ENCODE measurements around the gene IRS2. TPM values are rescaled to one million over a fixed set of nuclear protein-coding genes. Genes with fewer than 3 reads are reported as not detected.

Gene IRS2
- polyA plus RNA-seq, 1 donor (not counting 4 experiments of a cell fraction or from before 2014, with no cell fraction given) = 2.3 TPM

- peak overlapping the region; percentile 37 for H2AFZ ChIP-seq (ENCODE audit: control insufficient read depth, low read length)
- peaks cover 81% of the 10 kb centered on the region for H3K79me2 ChIP-seq (ENCODE audit: control insufficient read depth, insufficient read depth, low read length)
- no peaks in the 10 kb centered on the region for H3K9me3 ChIP-seq (ENCODE audit: control insufficient read depth, low read depth, low read length)
- H3K36me3 ChIP-seq (ENCODE audit: control insufficient read depth in 2 of 2, extremely low read depth in 1 of 2, insufficient read depth in 2 of 2, low read length in 2 of 2) = peaks cover 0 to 4% of the 10 kb centered on the region in 2 experiments
- no peak for DNase-seq (ENCODE audit: low read depth, low spot score)
- TF ChIP-seq CTCF (optimal IDR thresholded peaks at IDR 0.05 in 1 of 3, IDR thresholded peaks at IDR 0.05 in 1 of 3, conservative IDR thresholded peaks at IDR 0.05 in 1 of 3; ENCODE audit: extremely low read depth in 1 of 3, insufficient read depth in 2 of 3, low read length in 3 of 3) (no peak), EZH2 (IDR thresholded peaks at IDR 0.05; ENCODE audit: low read length) (no peak)
- H3K4me3 ChIP-seq (ENCODE audit: control insufficient read depth in 2 of 3, extremely low read depth in 1 of 3, insufficient read depth in 2 of 3, low read depth in 1 of 3, low read length in 3 of 3) = peak overlapping the region; percentile 35 to 86 (median 82)
- H3K9ac ChIP-seq (ENCODE audit: control insufficient read depth, extremely low read depth, insufficient read depth, low read length) = peak overlapping the region; percentile 80
- peak overlapping the region; percentile 36 for H3K27ac ChIP-seq (ENCODE audit: control insufficient read depth, insufficient read depth, low read length)
- peaks cover 3% of the 10 kb centered on the region for H4K20me1 ChIP-seq (ENCODE audit: control insufficient read depth, extremely low read depth, insufficient read depth, low read length)
- H3K4me1 ChIP-seq (ENCODE audit: control insufficient read depth, extremely low read depth, insufficient read depth, low read length) = peaks cover 44% of the 10 kb centered on the region
- H3K27me3 ChIP-seq (ENCODE audit: control insufficient read depth, extremely low read depth, insufficient read depth, low read length) = no peaks in the 10 kb centered on the region
- H3K9me1 ChIP-seq (ENCODE audit: control insufficient read depth, extremely low read depth, insufficient read depth, low read length) = peaks cover 2% of the 10 kb centered on the region
- dilution Hi-C loops (cut with MboI; ENCODE audit: extremely low pct_ligation_motif_present, low sequenced_read_pairs) = no loop called here
- peak overlapping the region; percentile 96 for H3K4me2 ChIP-seq (ENCODE audit: control insufficient read depth, extremely low read depth, insufficient read depth, low read depth, low read length)
- no peak for FAIRE-seq
Measured at GRCh38 chr13:109781384-109782065, 4.9 kb downstream of the IRS2 start.

GRCh38 chr13:109780845-109781383, 5.5 kb downstream of the IRS2 start:
- Histone ChIP-seq H3K27me3 (ENCODE audit: control insufficient read depth, extremely low read depth, insufficient read depth, low read length) (no peaks in the 10 kb centered on the region), H3K9ac (ENCODE audit: control insufficient read depth, extremely low read depth, insufficient read depth, low read length) (peak overlapping the region; percentile 80), H3K4me3 (ENCODE audit: control insufficient read depth in 2 of 3, extremely low read depth in 1 of 3, insufficient read depth in 2 of 3, low read depth in 1 of 3, low read length in 3 of 3) (peak overlapping the region; percentile 35 to 86 (median 82)), H3K9me1 (ENCODE audit: control insufficient read depth, extremely low read depth, insufficient read depth, low read length) (peaks cover 2% of the 10 kb centered on the region), H3K9me3 (ENCODE audit: control insufficient read depth, low read depth, low read length) (no peaks in the 10 kb centered on the region), H3K36me3 (ENCODE audit: control insufficient read depth in 2 of 2, extremely low read depth in 1 of 2, insufficient read depth in 2 of 2, low read length in 2 of 2) (peaks cover 0 to 4% of the 10 kb centered on the region in 2 experiments), H3K27ac (ENCODE audit: control insufficient read depth, insufficient read depth, low read length) (peak overlapping the region; percentile 36), H3K79me2 (ENCODE audit: control insufficient read depth, insufficient read depth, low read length) (peaks cover 87% of the 10 kb centered on the region), H3K4me1 (ENCODE audit: control insufficient read depth, extremely low read depth, insufficient read depth, low read length) (peaks cover 46% of the 10 kb centered on the region), H3K4me2 (ENCODE audit: control insufficient read depth, extremely low read depth, insufficient read depth, low read depth, low read length) (peak overlapping the region; percentile 96), H2AFZ (ENCODE audit: control insufficient read depth, low read length) (peak overlapping the region; percentile 37), H4K20me1 (ENCODE audit: control insufficient read depth, extremely low read depth, insufficient read depth, low read length) (peaks cover 5% of the 10 kb centered on the region)
- dilution Hi-C loops (cut with MboI; ENCODE audit: extremely low pct_ligation_motif_present, low sequenced_read_pairs) = no loop called here
- FAIRE-seq (peak; percentile 29), DNase-seq (ENCODE audit: low read depth, low spot score) (no peak)
- TF ChIP-seq EZH2 (IDR thresholded peaks at IDR 0.05; ENCODE audit: low read length) (no peak), CTCF (optimal IDR thresholded peaks at IDR 0.05 in 1 of 3, IDR thresholded peaks at IDR 0.05 in 1 of 3, conservative IDR thresholded peaks at IDR 0.05 in 1 of 3; ENCODE audit: extremely low read depth in 1 of 3, insufficient read depth in 2 of 3, low read length in 3 of 3) (no peak)
